BJ (cell line): Measurements from ENCODE around the gene SPC25. TPM values are rescaled to one million over a fixed set of nuclear protein-coding genes. Genes with fewer than 3 reads are reported as not detected.
"Not testable (repeated sequence)": the region's sequence is repeated elsewhere in the genome, so short reads cannot be mapped to it uniquely, and the experiment has no call there.

Experiments used
- CTCF ChIA-PET: fragments of 350-600 bp; formaldehyde crosslinking; extraction: SDS; loops from one replicate; lab custom pipeline; 2021; ENCODE audit warnings: antibody characterized with exemption, inconsistent platforms; lab: Yijun Ruan, JAX
- POLR2A ChIA-PET: fragments of 300-600 bp; sonication (Branson Sonifier 250); formaldehyde crosslinking; extraction: SDS; loops from one replicate; lab custom pipeline; 2021; ENCODE audit warnings: antibody characterized with exemption; lab: Charles Lee
- DNase-seq: peaks from one replicate; pipeline ENCODE4 v3.0.0-alpha.2; 2011; ENCODE audit warnings: low read depth
- H3K27me3 ChIP-seq: 2 replicates; pipeline ENCODE4 v1.6.0; 2011; ENCODE audit warnings: low read length; ENCODE audit not compliant: control insufficient read depth, insufficient read depth
- H3K36me3 ChIP-seq: 2 replicates; pipeline ENCODE4 v1.5.1; 2011; ENCODE audit warnings: low read length; ENCODE audit not compliant: control insufficient read depth, insufficient read depth
- H3K4me3 ChIP-seq: 2 replicates; pipeline ENCODE4 v1.5.1; 2011; ENCODE audit warnings: low read depth, mild to moderate bottlenecking, control low read depth, low read length
- polyA plus RNA-seq: library from polyadenylated mRNA; depleted of rRNA; stranded (reverse); fragments of >200 nt; gene quantifications from 2 replicates; pipeline ENCODE4 v1.2.3, GENCODE V29; 2011
- TF ChIP-seq, protein P1 (sequence below): IDR thresholded peaks from 2 replicates; pipeline ENCODE4 v1.5.1; 2011; ENCODE audit warnings: low read depth, mild to moderate bottlenecking, control low read depth, inconsistent platforms, low read length, moderate library complexity; ENCODE audit not compliant: insufficient read depth

SPC25 gene
- polyA plus RNA-seq, 1 experiment: 4.8 TPM

DNA sequence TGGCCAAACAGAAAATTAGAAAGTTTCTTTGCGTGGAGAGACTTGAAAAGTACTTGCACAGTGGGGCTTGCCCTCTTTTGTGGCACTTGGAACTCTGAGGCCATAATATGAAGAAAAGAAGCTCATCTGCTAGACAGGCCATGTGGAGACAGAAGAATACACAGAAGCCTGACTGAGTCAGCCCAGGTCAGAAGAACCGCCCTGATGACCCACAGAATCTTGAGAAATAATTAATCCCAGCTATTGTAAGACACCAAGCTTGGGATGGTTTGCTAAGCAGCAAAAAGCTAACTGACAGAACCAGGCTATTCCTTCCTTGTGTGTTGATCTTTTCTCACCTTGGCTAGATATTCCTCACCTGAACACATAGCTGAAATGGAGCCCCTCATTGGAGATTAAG is 44.6 kb upstream of the SPC25 start:
- ChIA-PET CTCF (interaction anchor here (0.6 to 1.6 kb wide), 3 partner anchors 9 to 14 kb away, joined by 3 to 5 read pairs (median 3); no protein-coding TSS in a partner anchor), POLR2A (no interaction called here)
- no peaks in the 10 kb centered on the region for H3K36me3 ChIP-seq
- TF ChIP-seq, protein P1, sequence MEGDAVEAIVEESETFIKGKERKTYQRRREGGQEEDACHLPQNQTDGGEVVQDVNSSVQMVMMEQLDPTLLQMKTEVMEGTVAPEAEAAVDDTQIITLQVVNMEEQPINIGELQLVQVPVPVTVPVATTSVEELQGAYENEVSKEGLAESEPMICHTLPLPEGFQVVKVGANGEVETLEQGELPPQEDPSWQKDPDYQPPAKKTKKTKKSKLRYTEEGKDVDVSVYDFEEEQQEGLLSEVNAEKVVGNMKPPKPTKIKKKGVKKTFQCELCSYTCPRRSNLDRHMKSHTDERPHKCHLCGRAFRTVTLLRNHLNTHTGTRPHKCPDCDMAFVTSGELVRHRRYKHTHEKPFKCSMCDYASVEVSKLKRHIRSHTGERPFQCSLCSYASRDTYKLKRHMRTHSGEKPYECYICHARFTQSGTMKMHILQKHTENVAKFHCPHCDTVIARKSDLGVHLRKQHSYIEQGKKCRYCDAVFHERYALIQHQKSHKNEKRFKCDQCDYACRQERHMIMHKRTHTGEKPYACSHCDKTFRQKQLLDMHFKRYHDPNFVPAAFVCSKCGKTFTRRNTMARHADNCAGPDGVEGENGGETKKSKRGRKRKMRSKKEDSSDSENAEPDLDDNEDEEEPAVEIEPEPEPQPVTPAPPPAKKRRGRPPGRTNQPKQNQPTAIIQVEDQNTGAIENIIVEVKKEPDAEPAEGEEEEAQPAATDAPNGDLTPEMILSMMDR: no peak
- no peak for DNase-seq
- no peaks in the 10 kb centered on the region for H3K27me3 ChIP-seq
- H3K4me3 ChIP-seq: no peak overlapping the region

- CTCF ChIA-PET: interaction anchor here (1.2 to 1.7 kb wide), 2 partner anchors 11 to 158 kb away, joined by 3 to 4 read pairs; no protein-coding TSS in a partner anchor
- DNase-seq, H3K4me3 ChIP-seq, H3K36me3 ChIP-seq, POLR2A ChIA-PET, H3K27me3 ChIP-seq: not testable (repeated sequence)
These were observed 41.9 kb upstream of the SPC25 start for GRCh38 chr2:168932174-168932573.

- ChIA-PET CTCF (no interaction called here), POLR2A (no interaction called here)
- TF ChIP-seq, protein P1: no peak
- Histone ChIP-seq H3K4me3 (no peak overlapping the region), H3K36me3 (no peaks in the 10 kb centered on the region), H3K27me3 (0 out of 2 replicates have a peak, but pooled peaks cover 3% of the 10 kb centered on the region)
- DNase-seq: no peak
These were observed 40.0 kb upstream of the SPC25 start for GRCh38 chr2:168930242-168930641.

- ChIA-PET CTCF (no interaction called here), POLR2A (no interaction called here)
- Histone ChIP-seq H3K36me3 (no peaks in the 10 kb centered on the region), H3K27me3 (0 out of 2 replicates have a peak, but pooled peaks cover 3% of the 10 kb centered on the region), H3K4me3 (no peak overlapping the region)
- TF ChIP-seq, protein P1: no peak
- DNase-seq: no peak
These were observed 38.8 kb upstream of the SPC25 start for GRCh38 chr2:168929031-168929430.

GRCh38 chr2:168928113-168928831 is 38.0 kb upstream of the SPC25 start:
- Histone ChIP-seq H3K27me3 (0 out of 2 replicates have a peak, but pooled peaks cover 3% of the 10 kb centered on the region), H3K36me3 (no peaks in the 10 kb centered on the region), H3K4me3 (no peak overlapping the region)
- TF ChIP-seq, protein P1: no peak
- ChIA-PET POLR2A (no interaction called here), CTCF (no interaction called here)
- DNase-seq: no peak
